Measurements from ENCODE around the gene PRKAG3. TPM values are rescaled to one million over a fixed set of nuclear protein-coding genes. Genes with fewer than 3 reads are reported as not detected.

The PRKAG3 gene
- total and polyA plus RNA-seq, 9 of the 15 experiments (the other 6 are each of a cell fraction or from before 2014, with no cell fraction given), result not detected

DNA sequence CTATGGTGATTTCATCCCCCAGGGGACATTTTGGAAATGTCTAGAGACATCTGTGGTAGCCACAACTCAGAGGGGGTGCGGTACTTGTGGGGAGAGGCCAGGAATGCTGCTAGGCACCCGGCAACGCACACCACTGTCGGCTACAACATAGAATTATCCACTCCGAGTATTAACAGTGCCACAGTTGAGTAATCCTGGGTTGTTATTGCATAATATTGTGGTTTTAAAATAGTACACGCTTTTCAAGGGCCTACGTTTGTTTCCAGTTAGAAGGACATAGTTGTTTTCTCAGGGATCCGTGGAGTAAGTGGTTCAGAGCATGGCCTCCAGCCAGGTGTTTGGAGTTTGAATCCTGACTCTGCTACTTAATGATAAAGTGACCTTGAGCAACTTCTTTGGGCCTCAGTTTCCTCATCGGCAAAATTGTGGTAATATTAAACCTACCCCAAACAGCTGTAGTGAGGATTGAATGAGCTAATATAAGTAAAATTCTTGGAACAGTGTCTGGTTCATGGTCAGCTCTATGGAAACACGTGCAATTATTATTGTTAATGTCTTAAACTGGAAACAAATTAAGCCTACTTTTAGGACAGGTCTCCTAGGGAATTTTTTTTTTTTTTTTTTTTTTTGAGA lies 25.1 kb downstream of the PRKAG3 start (continued):
- no peak for TF ChIP-seq MYBL2 (IDR thresholded peaks at IDR 0.05; ENCODE audit: low read depth)
- no peak for TF ChIP-seq MYBL2 (CRISPR knock-in tag; IDR thresholded peaks at IDR 0.05; ENCODE audit: borderline replicate concordance)
- peak; percentile 71; the same call in 1 of the 2 replicates for TF ChIP-seq ESRRA (IDR thresholded peaks at IDR 0.05; ENCODE audit: borderline replicate concordance, low read depth)
- TF ChIP-seq, protein P1, sequence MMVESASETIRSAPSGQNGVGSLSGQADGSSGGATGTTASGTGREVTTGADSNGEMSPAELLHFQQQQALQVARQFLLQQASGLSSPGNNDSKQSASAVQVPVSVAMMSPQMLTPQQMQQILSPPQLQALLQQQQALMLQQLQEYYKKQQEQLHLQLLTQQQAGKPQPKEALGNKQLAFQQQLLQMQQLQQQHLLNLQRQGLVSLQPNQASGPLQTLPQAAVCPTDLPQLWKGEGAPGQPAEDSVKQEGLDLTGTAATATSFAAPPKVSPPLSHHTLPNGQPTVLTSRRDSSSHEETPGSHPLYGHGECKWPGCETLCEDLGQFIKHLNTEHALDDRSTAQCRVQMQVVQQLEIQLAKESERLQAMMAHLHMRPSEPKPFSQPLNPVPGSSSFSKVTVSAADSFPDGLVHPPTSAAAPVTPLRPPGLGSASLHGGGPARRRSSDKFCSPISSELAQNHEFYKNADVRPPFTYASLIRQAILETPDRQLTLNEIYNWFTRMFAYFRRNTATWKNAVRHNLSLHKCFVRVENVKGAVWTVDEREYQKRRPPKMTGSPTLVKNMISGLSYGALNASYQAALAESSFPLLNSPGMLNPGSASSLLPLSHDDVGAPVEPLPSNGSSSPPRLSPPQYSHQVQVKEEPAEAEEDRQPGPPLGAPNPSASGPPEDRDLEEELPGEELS (CRISPR knock-in tag; IDR thresholded peaks at IDR 0.05; ENCODE audit: borderline replicate concordance), result no peak
- TF ChIP-seq NFE2L1 (tag; IDR thresholded peaks at IDR 0.05; ENCODE audit: borderline replicate concordance, low read depth), result no peak
- TF ChIP-seq CEBPG (CRISPR knock-in tag; IDR thresholded peaks at IDR 0.05), result peak; percentile 91
- peak; percentile 98 to 99 for TF ChIP-seq CEBPG (tag; conservative IDR thresholded peaks at IDR 0.05 in 1 of 2, IDR thresholded peaks at IDR 0.05 in 1 of 2)
- 0 out of 2 replicates have a peak, but pooled peaks have one; percentile 12 for TF ChIP-seq MYC (IDR thresholded peaks at IDR 0.05; ENCODE audit: low read depth, low read length)
- TF ChIP-seq MYC (CRISPR knock-in tag; IDR thresholded peaks at IDR 0.05; ENCODE audit: borderline replicate concordance, low read depth), result no peak
- TF ChIP-seq ZBTB1 (CRISPR knock-in tag; IDR thresholded peaks at IDR 0.05; ENCODE audit: borderline replicate concordance, low read depth), result no peak
- no peak for TF ChIP-seq NFIX (CRISPR knock-in tag; IDR thresholded peaks at IDR 0.05; ENCODE audit: low read depth)
- TF ChIP-seq FOXM1 (IDR thresholded peaks at IDR 0.05; ENCODE audit: low read depth), result no peak
- no peak for TF ChIP-seq FOXM1 (CRISPR knock-in tag; IDR thresholded peaks at IDR 0.05; ENCODE audit: low read depth)
- no peak for TF ChIP-seq ZNF785 (CRISPR knock-in tag; IDR thresholded peaks at IDR 0.05)
- TF ChIP-seq PRPF4 (IDR thresholded peaks at IDR 0.05; ENCODE audit: insufficient read depth, low read depth, low read length, poor library complexity, severe bottlenecking), result no peak
- no peak for TF ChIP-seq ZFX (CRISPR knock-in tag; IDR thresholded peaks at IDR 0.05)
- TF ChIP-seq, protein P2, sequence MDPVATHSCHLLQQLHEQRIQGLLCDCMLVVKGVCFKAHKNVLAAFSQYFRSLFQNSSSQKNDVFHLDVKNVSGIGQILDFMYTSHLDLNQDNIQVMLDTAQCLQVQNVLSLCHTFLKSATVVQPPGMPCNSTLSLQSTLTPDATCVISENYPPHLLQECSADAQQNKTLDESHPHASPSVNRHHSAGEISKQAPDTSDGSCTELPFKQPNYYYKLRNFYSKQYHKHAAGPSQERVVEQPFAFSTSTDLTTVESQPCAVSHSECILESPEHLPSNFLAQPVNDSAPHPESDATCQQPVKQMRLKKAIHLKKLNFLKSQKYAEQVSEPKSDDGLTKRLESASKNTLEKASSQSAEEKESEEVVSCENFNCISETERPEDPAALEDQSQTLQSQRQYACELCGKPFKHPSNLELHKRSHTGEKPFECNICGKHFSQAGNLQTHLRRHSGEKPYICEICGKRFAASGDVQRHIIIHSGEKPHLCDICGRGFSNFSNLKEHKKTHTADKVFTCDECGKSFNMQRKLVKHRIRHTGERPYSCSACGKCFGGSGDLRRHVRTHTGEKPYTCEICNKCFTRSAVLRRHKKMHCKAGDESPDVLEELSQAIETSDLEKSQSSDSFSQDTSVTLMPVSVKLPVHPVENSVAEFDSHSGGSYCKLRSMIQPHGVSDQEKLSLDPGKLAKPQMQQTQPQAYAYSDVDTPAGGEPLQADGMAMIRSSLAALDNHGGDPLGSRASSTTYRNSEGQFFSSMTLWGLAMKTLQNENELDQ (CRISPR knock-in tag; IDR thresholded peaks at IDR 0.05; ENCODE audit: borderline replicate concordance), result no peak
- no peak for TF ChIP-seq NFRKB (IDR thresholded peaks at IDR 0.05; ENCODE audit: low read depth)
- no peak for TF ChIP-seq HNRNPK (IDR thresholded peaks at IDR 0.05; ENCODE audit: low read depth, low read length, poor library complexity, severe bottlenecking)
- TF ChIP-seq KDM1A (IDR thresholded peaks at IDR 0.05), result no peak
- no peak for TF ChIP-seq SRSF1 (IDR thresholded peaks at IDR 0.05; ENCODE audit: low read depth, low read length)
- TF ChIP-seq SIN3B (IDR thresholded peaks at IDR 0.05; ENCODE audit: low read depth), result no peak
- TF ChIP-seq, protein P3, sequence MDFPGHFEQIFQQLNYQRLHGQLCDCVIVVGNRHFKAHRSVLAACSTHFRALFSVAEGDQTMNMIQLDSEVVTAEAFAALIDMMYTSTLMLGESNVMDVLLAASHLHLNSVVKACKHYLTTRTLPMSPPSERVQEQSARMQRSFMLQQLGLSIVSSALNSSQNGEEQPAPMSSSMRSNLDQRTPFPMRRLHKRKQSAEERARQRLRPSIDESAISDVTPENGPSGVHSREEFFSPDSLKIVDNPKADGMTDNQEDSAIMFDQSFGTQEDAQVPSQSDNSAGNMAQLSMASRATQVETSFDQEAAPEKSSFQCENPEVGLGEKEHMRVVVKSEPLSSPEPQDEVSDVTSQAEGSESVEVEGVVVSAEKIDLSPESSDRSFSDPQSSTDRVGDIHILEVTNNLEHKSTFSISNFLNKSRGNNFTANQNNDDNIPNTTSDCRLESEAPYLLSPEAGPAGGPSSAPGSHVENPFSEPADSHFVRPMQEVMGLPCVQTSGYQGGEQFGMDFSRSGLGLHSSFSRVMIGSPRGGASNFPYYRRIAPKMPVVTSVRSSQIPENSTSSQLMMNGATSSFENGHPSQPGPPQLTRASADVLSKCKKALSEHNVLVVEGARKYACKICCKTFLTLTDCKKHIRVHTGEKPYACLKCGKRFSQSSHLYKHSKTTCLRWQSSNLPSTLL (IDR thresholded peaks at IDR 0.05), result no peak

Data from K562 (cell line).